ENCODE data around the gene MRM3. TPM values are rescaled to one million over a fixed set of nuclear protein-coding genes. Genes with fewer than 3 reads are reported as not detected.

The MRM3 gene
- total RNA-seq, 3 donors from 2014 or later, result 16.5 to 18.4 (median 16.7) TPM

DNA sequence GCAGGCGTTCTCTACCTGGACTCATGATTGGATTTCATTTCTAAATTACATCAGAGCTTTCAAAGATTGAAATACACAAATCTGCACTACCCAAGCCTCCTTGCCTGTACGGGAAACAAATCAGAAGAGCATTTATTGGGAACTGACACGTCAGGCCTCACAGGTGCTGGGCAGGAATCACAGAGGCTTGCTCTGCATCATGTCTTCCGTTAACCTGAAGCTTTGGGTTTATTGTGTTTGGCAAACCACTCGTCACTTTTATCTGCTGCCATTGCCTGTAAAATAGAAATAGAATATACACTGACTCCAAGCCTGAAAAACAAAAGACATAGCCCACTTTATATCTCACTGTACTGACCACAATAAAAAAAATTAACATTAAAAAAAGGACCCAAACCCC lies 22.2 kb upstream of the MRM3 start:
- no peak overlapping the region for H3K27ac ChIP-seq
- H3K4me1 ChIP-seq, result no peaks in the 10 kb centered on the region
- no peaks in the 10 kb centered on the region for H3K27me3 ChIP-seq
- DNase-seq (ENCODE audit: low spot score in 2 of 2), result no peak
- TF ChIP-seq POLR2A (IDR thresholded peaks at IDR 0.05), result no peak
- TF ChIP-seq, protein P1, sequence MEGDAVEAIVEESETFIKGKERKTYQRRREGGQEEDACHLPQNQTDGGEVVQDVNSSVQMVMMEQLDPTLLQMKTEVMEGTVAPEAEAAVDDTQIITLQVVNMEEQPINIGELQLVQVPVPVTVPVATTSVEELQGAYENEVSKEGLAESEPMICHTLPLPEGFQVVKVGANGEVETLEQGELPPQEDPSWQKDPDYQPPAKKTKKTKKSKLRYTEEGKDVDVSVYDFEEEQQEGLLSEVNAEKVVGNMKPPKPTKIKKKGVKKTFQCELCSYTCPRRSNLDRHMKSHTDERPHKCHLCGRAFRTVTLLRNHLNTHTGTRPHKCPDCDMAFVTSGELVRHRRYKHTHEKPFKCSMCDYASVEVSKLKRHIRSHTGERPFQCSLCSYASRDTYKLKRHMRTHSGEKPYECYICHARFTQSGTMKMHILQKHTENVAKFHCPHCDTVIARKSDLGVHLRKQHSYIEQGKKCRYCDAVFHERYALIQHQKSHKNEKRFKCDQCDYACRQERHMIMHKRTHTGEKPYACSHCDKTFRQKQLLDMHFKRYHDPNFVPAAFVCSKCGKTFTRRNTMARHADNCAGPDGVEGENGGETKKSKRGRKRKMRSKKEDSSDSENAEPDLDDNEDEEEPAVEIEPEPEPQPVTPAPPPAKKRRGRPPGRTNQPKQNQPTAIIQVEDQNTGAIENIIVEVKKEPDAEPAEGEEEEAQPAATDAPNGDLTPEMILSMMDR (IDR thresholded peaks at IDR 0.05), result no peak
- TF ChIP-seq POLR2AphosphoS5 (IDR thresholded peaks at IDR 0.05), result no peak
- no peaks in the 10 kb centered on the region for H3K9me3 ChIP-seq
- intact Hi-C loops (cut with DNase I; ENCODE audit: low total_unique reads), result no loop called here
- H3K36me3 ChIP-seq, result peaks cover 6% of the 10 kb centered on the region
- no peak overlapping the region for H3K4me3 ChIP-seq

DNA sequence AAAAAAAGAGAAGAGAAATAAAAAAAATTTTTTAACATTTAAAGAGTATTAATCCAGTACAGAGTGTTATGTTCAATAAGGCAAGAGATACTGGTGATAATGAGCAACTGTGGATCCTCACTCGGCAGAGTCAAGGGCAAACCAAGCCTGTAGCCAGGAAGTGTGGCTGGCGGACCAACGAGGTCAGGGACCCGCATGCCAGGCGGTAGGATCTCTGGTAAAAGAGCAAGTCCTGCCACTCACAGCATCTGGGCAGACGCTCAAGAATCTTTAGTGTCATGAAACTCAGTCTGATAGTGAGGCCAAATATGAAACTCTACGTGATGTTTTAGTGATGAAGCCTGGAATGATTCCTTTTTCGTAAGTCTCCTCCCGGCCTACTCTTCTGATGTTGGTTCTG lies 21.8 kb upstream of the MRM3 start:
- no peak overlapping the region for H3K27ac ChIP-seq
- intact Hi-C loops (cut with DNase I; ENCODE audit: low total_unique reads), result no loop called here
- no peak overlapping the region for H3K4me3 ChIP-seq
- H3K4me1 ChIP-seq, result no peaks in the 10 kb centered on the region
- no peak for DNase-seq (ENCODE audit: low spot score in 2 of 2)
- TF ChIP-seq POLR2A (IDR thresholded peaks at IDR 0.05) (no peak), POLR2AphosphoS5 (IDR thresholded peaks at IDR 0.05) (no peak)
- TF ChIP-seq, protein P1 (IDR thresholded peaks at IDR 0.05), result no peak
- H3K36me3 ChIP-seq, result peaks cover 6% of the 10 kb centered on the region
- no peaks in the 10 kb centered on the region for H3K9me3 ChIP-seq
- H3K27me3 ChIP-seq, result no peaks in the 10 kb centered on the region

DNA sequence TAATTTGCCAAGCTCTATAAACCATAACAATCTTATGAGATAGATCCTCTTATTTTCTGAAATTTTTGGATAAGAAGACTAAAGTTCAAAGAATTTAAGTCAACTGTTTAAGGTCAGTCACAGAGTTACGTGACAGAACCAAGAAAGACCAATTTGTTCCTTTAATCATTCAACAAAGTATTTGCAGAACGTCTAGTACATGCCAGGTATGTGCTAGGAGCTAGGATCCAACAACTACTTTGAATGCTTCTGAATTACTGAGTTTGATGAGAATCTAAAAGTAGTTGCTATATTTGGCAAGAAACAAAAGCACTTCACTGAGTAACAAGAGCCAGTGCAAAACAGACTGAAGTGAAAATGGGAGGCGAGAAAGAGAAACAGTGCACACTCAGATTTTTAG lies 15.1 kb upstream of the MRM3 start:
- DNase-seq (ENCODE audit: low spot score in 2 of 2), result no peak
- H3K4me3 ChIP-seq, result no peak overlapping the region
- H3K27me3 ChIP-seq, result no peaks in the 10 kb centered on the region
- intact Hi-C loops (cut with DNase I; ENCODE audit: low total_unique reads), result no loop called here
- H3K4me1 ChIP-seq, result no peaks in the 10 kb centered on the region
- H3K36me3 ChIP-seq, result peaks cover 3% of the 10 kb centered on the region
- TF ChIP-seq POLR2A (IDR thresholded peaks at IDR 0.05) (no peak), POLR2AphosphoS5 (IDR thresholded peaks at IDR 0.05) (no peak)
- TF ChIP-seq, protein P1 (IDR thresholded peaks at IDR 0.05), result no peak
- no peak overlapping the region for H3K27ac ChIP-seq
- H3K9me3 ChIP-seq, result no peaks in the 10 kb centered on the region

DNA sequence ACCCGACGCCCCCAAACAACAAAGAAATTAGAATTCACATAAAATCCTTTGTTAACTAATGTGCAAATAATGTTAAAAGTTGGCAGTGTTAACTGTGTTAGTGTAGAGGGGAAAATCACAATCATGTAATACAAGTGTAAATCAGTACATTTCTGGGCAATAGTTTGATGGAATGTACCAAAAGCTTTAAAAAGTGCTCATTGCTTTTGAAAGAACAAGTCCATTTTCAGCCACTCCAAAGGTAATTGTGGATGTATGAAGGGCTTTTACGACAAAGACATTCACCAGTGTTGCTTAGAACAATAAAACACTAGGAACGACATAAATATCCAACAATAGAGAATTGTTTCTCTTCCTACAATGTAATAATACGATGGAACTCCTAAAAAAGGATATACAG lies 9.1 kb upstream of the MRM3 start:
- peaks cover 3% of the 10 kb centered on the region for H3K36me3 ChIP-seq
- H3K27me3 ChIP-seq, result no peaks in the 10 kb centered on the region
- TF ChIP-seq POLR2A (IDR thresholded peaks at IDR 0.05) (no peak), POLR2AphosphoS5 (IDR thresholded peaks at IDR 0.05) (no peak)
- TF ChIP-seq, protein P1 (IDR thresholded peaks at IDR 0.05), result no peak
- no peaks in the 10 kb centered on the region for H3K4me1 ChIP-seq
- no peaks in the 10 kb centered on the region for H3K9me3 ChIP-seq
- intact Hi-C loops (cut with DNase I; ENCODE audit: low total_unique reads), result no loop called here
- H3K4me3 ChIP-seq, result no peak overlapping the region
- H3K27ac ChIP-seq, result no peak overlapping the region
- no peak for DNase-seq (ENCODE audit: low spot score in 2 of 2)

DNA sequence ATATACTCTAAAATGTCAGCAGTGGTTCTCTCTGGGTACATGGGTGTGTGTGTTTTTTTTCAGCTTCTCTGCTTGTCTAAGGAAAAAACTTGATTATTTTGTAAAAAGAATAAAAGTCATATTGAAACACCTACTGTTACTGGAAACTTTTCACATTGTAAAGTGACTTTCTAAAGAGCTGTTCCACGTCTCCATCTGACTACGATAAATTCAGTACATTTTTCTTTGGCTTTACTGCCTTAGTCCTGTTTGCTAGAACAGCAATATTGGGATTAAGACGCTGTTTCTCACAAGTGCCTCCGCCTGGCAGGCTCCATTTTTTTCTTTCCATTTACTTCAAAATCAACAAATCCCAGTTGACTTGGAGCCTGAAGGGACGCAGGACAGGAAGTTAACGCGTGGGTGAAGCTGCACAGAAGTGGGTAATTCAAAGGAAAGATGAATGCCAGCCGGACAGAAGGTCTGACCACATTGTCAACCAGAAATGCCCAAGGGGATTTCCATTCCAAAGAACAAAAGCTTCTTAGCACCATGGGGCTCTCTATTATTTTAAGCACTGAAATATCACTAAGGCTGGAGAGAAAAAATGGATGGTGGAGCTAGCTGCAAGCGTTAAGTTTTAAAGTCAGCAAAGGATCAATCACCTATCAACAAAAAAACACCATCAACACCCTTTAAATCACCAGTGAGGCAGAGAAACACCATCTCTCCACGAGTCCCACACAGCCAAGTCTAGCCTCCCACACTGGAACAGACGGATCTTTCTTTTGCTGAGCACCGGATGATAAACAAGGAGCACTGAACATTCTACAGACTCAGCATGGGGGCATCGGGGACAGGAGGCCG lies 8.5 kb upstream of the MRM3 start:
- Histone ChIP-seq H3K36me3 (peaks cover 3% of the 10 kb centered on the region), H3K4me1 (no peaks in the 10 kb centered on the region), H3K27ac (no peak overlapping the region), H3K4me3 (no peak overlapping the region), H3K27me3 (no peaks in the 10 kb centered on the region), H3K9me3 (no peaks in the 10 kb centered on the region)
- intact Hi-C loops (cut with DNase I; ENCODE audit: low total_unique reads), result no loop called here
- TF ChIP-seq POLR2AphosphoS5 (IDR thresholded peaks at IDR 0.05) (no peak), POLR2A (IDR thresholded peaks at IDR 0.05) (no peak)
- TF ChIP-seq, protein P1 (IDR thresholded peaks at IDR 0.05), result no peak
- DNase-seq (ENCODE audit: low spot score in 2 of 2), result no peak
